GM21576 (cell line): ENCODE measurements around the gene RABGAP1.

Experiments used
- ATAC-seq: cut with Tn5 transposase; IDR thresholded peaks from one replicate; pipeline ENCODE4 v1.9.1; 2021; ENCODE audit warnings: mild to moderate bottlenecking, moderate library complexity; ENCODE audit not compliant: unreplicated experiment

The RABGAP1 gene

GRCh38 chr9:123044586-123044985, 103.8 kb downstream of the RABGAP1 start:
- no peak for ATAC-seq

GRCh38 chr9:123046406-123047195, 105.8 kb downstream of the RABGAP1 start:
- ATAC-seq = no peak

- no peak for ATAC-seq
These were observed 107.9 kb downstream of the RABGAP1 start for GRCh38 chr9:123048748-123049147.

- ATAC-seq = no peak
These were observed 108.9 kb downstream of the RABGAP1 start for GRCh38 chr9:123049589-123050222.

- ATAC-seq = no peak
These were observed 112.2 kb downstream of the RABGAP1 start for GRCh38 chr9:123053046-123053445.

- no peak for ATAC-seq
These were observed 112.9 kb downstream of the RABGAP1 start for GRCh38 chr9:123053711-123054110.

GRCh38 chr9:123058834-123059233, 118.0 kb downstream of the RABGAP1 start:
- ATAC-seq = no peak

GRCh38 chr9:123059472-123060220, 118.8 kb downstream of the RABGAP1 start:
- ATAC-seq = no peak

- no peak for ATAC-seq
These were observed 120.4 kb downstream of the RABGAP1 start for GRCh38 chr9:123061216-123061615.

GRCh38 chr9:123062351-123063176, 121.7 kb downstream of the RABGAP1 start:
- no peak for ATAC-seq

- no peak for ATAC-seq
These were observed 122.4 kb downstream of the RABGAP1 start for GRCh38 chr9:123063177-123063598.

- ATAC-seq = no peak
These were observed 123.1 kb downstream of the RABGAP1 start for GRCh38 chr9:123063896-123064295.

GRCh38 chr9:123064716-123065115, 123.9 kb downstream of the RABGAP1 start:
- ATAC-seq = no peak

- no peak for ATAC-seq
These were observed 124.4 kb downstream of the RABGAP1 start for GRCh38 chr9:123065196-123065595.

- ATAC-seq = no peak
These were observed 126.3 kb downstream of the RABGAP1 start for GRCh38 chr9:123067136-123067535.

- no peak for ATAC-seq
These were observed 128.2 kb downstream of the RABGAP1 start for GRCh38 chr9:123069010-123069481.

GRCh38 chr9:123070198-123070597, 129.4 kb downstream of the RABGAP1 start:
- ATAC-seq = no peak

- ATAC-seq = no peak
These were observed 131.7 kb downstream of the RABGAP1 start for GRCh38 chr9:123072407-123072995.

- ATAC-seq = no peak
These were observed 132.6 kb downstream of the RABGAP1 start for GRCh38 chr9:123073441-123073840.

GRCh38 chr9:123073991-123074422, 133.2 kb downstream of the RABGAP1 start:
- no peak for ATAC-seq
